HepG2 (cell line): ENCODE results near the gene SCFD2. TPM values are rescaled to one million over a fixed set of nuclear protein-coding genes. Genes with fewer than 3 reads are reported as not detected.

Experiments used
- ATAC-seq: fragments of 200-7000 bp; cut with Tn5 transposase; 3 replicates; pipeline ENCODE4 v1.9.1; 2020; ENCODE audit warnings: mild to moderate bottlenecking, moderate library complexity
- BruUV-seq: library from RNA; stranded (reverse); fragments of 400-500 nt; replicated peaks from 2 replicates; lab custom pipeline; 2021; lab: Mats Ljungman, UMichigan
- CTCF ChIA-PET: fragments of 300-600 bp; formaldehyde crosslinking; extraction: SDS; loops from one replicate; lab custom pipeline; 2021; ENCODE audit warnings: low total read pairs, inconsistent platforms, low intra/inter-chr PET ratio; lab: Yijun Ruan, JAX
- POLR2A ChIA-PET: fragments of 350-600 bp; sonication (Branson Sonifier 250); formaldehyde crosslinking; loops from one replicate; lab custom pipeline; 2020; ENCODE audit warnings: antibody characterized with exemption, inconsistent platforms; lab: Yijun Ruan, JAX
- DNase-seq: peaks from one replicate; pipeline ENCODE4 v3.0.0-alpha.2; 2015; ENCODE audit warnings: low spot score
- FAIRE-seq: peaks from 3 replicates; lab custom pipeline; 2011; peaks lifted over from hg19 to GRCh38; lab: Jason Lieb, UNC
- H2AFZ ChIP-seq: one replicate; pipeline ENCODE4 v1.6.1; 2011; ENCODE audit warnings: low read length, inconsistent platforms
- H3K27ac ChIP-seq: fragments of 300-600 bp; 3 replicates; pipeline ENCODE4 v1.8.0; 2011; ENCODE audit warnings: mixed run types, mild to moderate bottlenecking, mixed read lengths, low read length, inconsistent platforms; ENCODE audit not compliant: insufficient read depth; ENCODE audit errors: extremely low read length
- H3K27me3 ChIP-seq, 2 experiments: fragments of 200-600 bp in 1 of 2; 2 replicates in 1 of 2; 3 replicates in 1 of 2; pipeline versions ENCODE4 v1.6.0 to v1.8.0; 2011; ENCODE audit warnings: low read length in 2 of 2, mild to moderate bottlenecking in 2 of 2, moderate library complexity in 2 of 2, inconsistent platforms in 1 of 2; ENCODE audit not compliant: insufficient read depth in 2 of 2, control insufficient read depth in 1 of 2
- H3K36me3 ChIP-seq, 2 experiments: fragments of 200-600 bp in 1 of 2; replicated peaks in 1 of 2; 2 replicates in 1 of 2; 3 replicates in 1 of 2; pipeline versions ENCODE4 v1.5.1 to v1.8.0; 2011; ENCODE audit warnings: low read length in 2 of 2, inconsistent platforms in 1 of 2; ENCODE audit not compliant: insufficient read depth in 2 of 2, control insufficient read depth in 1 of 2
- H3K4me1 ChIP-seq: 2 replicates; pipeline ENCODE4 v1.5.1; 2012; ENCODE audit warnings: low read length, inconsistent platforms; ENCODE audit not compliant: insufficient read depth
- H3K4me2 ChIP-seq: 2 replicates; pipeline ENCODE4 v1.6.0; 2011; ENCODE audit warnings: low read depth, low read length, inconsistent platforms
- H3K4me3 ChIP-seq, 3 experiments: fragments of 200-600 bp in 1 of 3; sonication (generic), shearing (Covaris generic) in 1 of 3; replicated peaks in 1 of 3; 2 replicates each; pipeline ENCODE4 v1.5.1; 2011 to 2016; ENCODE audit warnings: low read length in 3 of 3, inconsistent platforms in 2 of 3, low read depth in 2 of 3, mild to moderate bottlenecking in 2 of 3, control low read depth in 1 of 3, mixed read lengths in 1 of 3; ENCODE audit not compliant: insufficient read depth in 1 of 3
- H3K79me2 ChIP-seq: one replicate; pipeline ENCODE4 v1.6.1; 2011; ENCODE audit warnings: low read length, inconsistent platforms; ENCODE audit not compliant: insufficient read depth
- H3K9ac ChIP-seq: 2 replicates; pipeline ENCODE4 v1.6.0; 2011; ENCODE audit warnings: mild to moderate bottlenecking, low read depth, low read length, inconsistent platforms; ENCODE audit not compliant: insufficient read depth
- H3K9me3 ChIP-seq: 2 replicates; pipeline ENCODE4 v1.5.1; 2012; ENCODE audit warnings: mild to moderate bottlenecking, low read length
- H4K20me1 ChIP-seq: 2 replicates; pipeline ENCODE4 v1.6.0; 2011; ENCODE audit warnings: inconsistent platforms, mild to moderate bottlenecking, low read length, moderate library complexity; ENCODE audit not compliant: insufficient read depth
- EZH2 ChIP-seq: conservative IDR thresholded peaks from 2 replicates; pipeline ENCODE4 v1.6.1; 2012; ENCODE audit warnings: mild to moderate bottlenecking, low read depth, low read length, moderate library complexity
- KAT8 ChIP-seq: IDR thresholded peaks from 2 replicates; pipeline ENCODE4 v1.6.1; 2016; ENCODE audit warnings: missing genetic modification reagents, missing compliant biosample characterization
- ZFP36L2 ChIP-seq: sonication (generic); formaldehyde crosslinking; IDR thresholded peaks from 2 replicates; pipeline ENCODE4 v1.4.0; 2020; ENCODE audit warnings: missing genetic modification reagents
- ZNF326 ChIP-seq: sonication (generic); formaldehyde crosslinking; IDR thresholded peaks from 2 replicates; pipeline ENCODE4 v1.4.0; 2020; ENCODE audit warnings: missing genetic modification reagents, borderline replicate concordance
- ZNF563 ChIP-seq: sonication (generic); formaldehyde crosslinking; IDR thresholded peaks from 2 replicates; pipeline ENCODE4 v1.8.0; 2022; ENCODE audit warnings: mild to moderate bottlenecking, moderate library complexity, missing genetic modification reagents
- ZSCAN20 ChIP-seq: sonication (generic); formaldehyde crosslinking; IDR thresholded peaks from 2 replicates; pipeline ENCODE4 v1.4.0; 2020; ENCODE audit warnings: missing genetic modification reagents, mild to moderate bottlenecking, borderline replicate concordance
- WGBS: methylation state at CpG from one replicate; pipeline ENCODE4 v1.1.6; 2017; ENCODE audit warnings: low lambda C conversion rate; 5-methylcytosine and 5-hydroxymethylcytosine counted together
- in situ Hi-C: cut with HindIII; loops from 2 replicates; pipeline ENCODE4 v1.10.0; 2017; ENCODE audit warnings: low pct_unique_long_range_greater_than_20kb; ENCODE audit not compliant: extremely low pct_ligation_motif_present
- intact Hi-C: fragments of 100-400 bp; cut with micrococcal nuclease; formaldehyde crosslinking; loops from one replicate; pipeline ENCODE4 v1.10.0; 2022; ENCODE audit not compliant: unreplicated experiment
- polyA plus RNA-seq, 8 experiments: library from polyadenylated mRNA; depleted of rRNA in 3 of 8; stranded (reverse) in 7 of 8; unstranded in 1 of 8; fragments of >200 nt; fragmentation: Illumina TruSeq in 4 of 8; extraction: Trizol in 4 of 8; gene quantifications; 2 replicates each; pipeline versions ENCODE4 v1.2.1 to v1.2.3, GENCODE V29; 2011 to 2016; ENCODE audit warnings: low read depth in 4 of 8, missing spikeins in 1 of 8, mixed read lengths in 1 of 8; ENCODE audit not compliant: insufficient read depth in 1 of 8
- total RNA-seq, 5 experiments: library from RNA; depleted of rRNA; stranded (reverse); fragments of >200 nt; fragmentation: Illumina TruSeq; extraction: Trizol; gene quantifications; 2 replicates each; pipeline ENCODE4 v1.2.3, GENCODE V29; 2016; ENCODE audit warnings: low read depth in 1 of 5
- TF ChIP-seq, protein P1 (sequence below): sonication (generic); formaldehyde crosslinking; IDR thresholded peaks from 2 replicates; pipeline ENCODE4 v1.9.0; 2021; ENCODE audit warnings: missing genetic modification reagents, borderline replicate concordance
- TF ChIP-seq, protein P2 (sequence below): sonication (generic); formaldehyde crosslinking; IDR thresholded peaks from 2 replicates; pipeline ENCODE4 v1.4.0; 2020; ENCODE audit warnings: mild to moderate bottlenecking, missing genetic modification reagents
- TF ChIP-seq, protein P3 (sequence below): sonication (generic); formaldehyde crosslinking; IDR thresholded peaks from 2 replicates; pipeline ENCODE4 v1.4.0; 2020; ENCODE audit warnings: mild to moderate bottlenecking, missing genetic modification reagents, borderline replicate concordance
- TF ChIP-seq, protein P4 (sequence below): fragments of 450-650 bp; IDR thresholded peaks from 2 replicates; pipeline ENCODE4 v1.6.1; 2017
- TF ChIP-seq, protein P5 (sequence below): IDR thresholded peaks from 2 replicates; pipeline ENCODE4 v1.6.1; 2012; ENCODE audit warnings: low read depth, low read length, improper control_type of control experiment

Gene SCFD2
- total and polyA plus RNA-seq, 2 of the 13 experiments (the other 11 are each of a cell fraction or from before 2014, with no cell fraction given) = 4.6 to 15.6 TPM

DNA sequence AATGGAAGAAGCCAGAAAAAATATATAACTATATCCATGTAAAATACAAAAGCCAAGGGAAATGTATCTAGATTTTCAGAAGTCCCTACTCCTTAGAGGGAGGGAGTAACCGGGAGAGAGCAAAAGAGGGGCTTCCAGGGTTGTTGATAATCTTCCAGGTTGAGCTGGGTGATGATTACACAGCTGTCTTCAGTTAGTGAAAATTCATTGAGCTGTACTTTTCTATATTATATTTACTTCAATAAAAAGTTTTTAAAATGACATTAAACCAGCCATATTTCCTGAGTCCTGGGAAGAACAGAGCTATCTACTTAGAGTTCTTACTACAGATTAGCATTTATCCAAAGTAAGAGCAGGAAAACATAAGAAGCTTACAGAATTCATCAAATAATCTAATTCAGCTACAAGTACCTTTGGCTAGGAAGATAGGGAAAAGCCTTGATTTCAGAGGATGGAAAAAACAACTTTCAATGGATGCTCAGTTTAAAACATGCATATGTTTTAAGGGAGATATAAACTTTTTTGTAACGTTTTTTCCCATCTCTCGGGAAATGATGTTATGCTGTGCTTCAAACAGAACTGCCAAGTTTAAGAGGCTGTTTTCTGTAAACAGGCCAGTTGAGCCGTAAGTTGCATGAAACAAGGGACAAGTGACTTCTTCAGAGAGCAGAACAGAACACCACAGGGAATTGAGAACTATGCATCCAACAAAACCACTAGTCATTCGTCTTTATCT is 204.6 kb downstream of the SCFD2 start:
- H3K9ac ChIP-seq = no peak overlapping the region
- ChIA-PET POLR2A (no interaction called here), CTCF (no interaction called here)
- H4K20me1 ChIP-seq = no peaks in the 10 kb centered on the region
- intact Hi-C loops = no loop called here
- no TSS peak for BruUV-seq
- ATAC-seq (no peak), DNase-seq (no peak), FAIRE-seq (no peak)
- no peaks in the 10 kb centered on the region for H3K36me3 ChIP-seq
- H3K79me2 ChIP-seq = no peaks in the 10 kb centered on the region
- H3K4me3 ChIP-seq = no peak overlapping the region
- no peak overlapping the region for H3K4me2 ChIP-seq
- H3K27me3 ChIP-seq = no peaks in the 10 kb centered on the region
- H3K9me3 ChIP-seq = no peaks in the 10 kb centered on the region
- WGBS = 87% methylated on average over 5 of the region's 5 CpGs
- no peak overlapping the region for H2AFZ ChIP-seq
- H3K4me1 ChIP-seq = no peaks in the 10 kb centered on the region
- in situ Hi-C loops = no loop called here
- no peak overlapping the region for H3K27ac ChIP-seq
- TF ChIP-seq ZSCAN20 (CRISPR knock-in tag) (no peak), ZNF326 (CRISPR knock-in tag) (no peak), ZNF563 (CRISPR knock-in tag) (no peak), EZH2 (no peak), ZFP36L2 (CRISPR knock-in tag) (no peak), KAT8 (no peak)
- TF ChIP-seq, protein P1, sequence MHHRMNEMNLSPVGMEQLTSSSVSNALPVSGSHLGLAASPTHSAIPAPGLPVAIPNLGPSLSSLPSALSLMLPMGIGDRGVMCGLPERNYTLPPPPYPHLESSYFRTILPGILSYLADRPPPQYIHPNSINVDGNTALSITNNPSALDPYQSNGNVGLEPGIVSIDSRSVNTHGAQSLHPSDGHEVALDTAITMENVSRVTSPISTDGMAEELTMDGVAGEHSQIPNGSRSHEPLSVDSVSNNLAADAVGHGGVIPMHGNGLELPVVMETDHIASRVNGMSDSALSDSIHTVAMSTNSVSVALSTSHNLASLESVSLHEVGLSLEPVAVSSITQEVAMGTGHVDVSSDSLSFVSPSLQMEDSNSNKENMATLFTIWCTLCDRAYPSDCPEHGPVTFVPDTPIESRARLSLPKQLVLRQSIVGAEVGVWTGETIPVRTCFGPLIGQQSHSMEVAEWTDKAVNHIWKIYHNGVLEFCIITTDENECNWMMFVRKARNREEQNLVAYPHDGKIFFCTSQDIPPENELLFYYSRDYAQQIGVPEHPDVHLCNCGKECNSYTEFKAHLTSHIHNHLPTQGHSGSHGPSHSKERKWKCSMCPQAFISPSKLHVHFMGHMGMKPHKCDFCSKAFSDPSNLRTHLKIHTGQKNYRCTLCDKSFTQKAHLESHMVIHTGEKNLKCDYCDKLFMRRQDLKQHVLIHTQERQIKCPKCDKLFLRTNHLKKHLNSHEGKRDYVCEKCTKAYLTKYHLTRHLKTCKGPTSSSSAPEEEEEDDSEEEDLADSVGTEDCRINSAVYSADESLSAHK (CRISPR knock-in tag) = no peak
- TF ChIP-seq, protein P2, sequence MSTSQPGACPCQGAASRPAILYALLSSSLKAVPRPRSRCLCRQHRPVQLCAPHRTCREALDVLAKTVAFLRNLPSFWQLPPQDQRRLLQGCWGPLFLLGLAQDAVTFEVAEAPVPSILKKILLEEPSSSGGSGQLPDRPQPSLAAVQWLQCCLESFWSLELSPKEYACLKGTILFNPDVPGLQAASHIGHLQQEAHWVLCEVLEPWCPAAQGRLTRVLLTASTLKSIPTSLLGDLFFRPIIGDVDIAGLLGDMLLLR = no peak
- TF ChIP-seq, protein P3, sequence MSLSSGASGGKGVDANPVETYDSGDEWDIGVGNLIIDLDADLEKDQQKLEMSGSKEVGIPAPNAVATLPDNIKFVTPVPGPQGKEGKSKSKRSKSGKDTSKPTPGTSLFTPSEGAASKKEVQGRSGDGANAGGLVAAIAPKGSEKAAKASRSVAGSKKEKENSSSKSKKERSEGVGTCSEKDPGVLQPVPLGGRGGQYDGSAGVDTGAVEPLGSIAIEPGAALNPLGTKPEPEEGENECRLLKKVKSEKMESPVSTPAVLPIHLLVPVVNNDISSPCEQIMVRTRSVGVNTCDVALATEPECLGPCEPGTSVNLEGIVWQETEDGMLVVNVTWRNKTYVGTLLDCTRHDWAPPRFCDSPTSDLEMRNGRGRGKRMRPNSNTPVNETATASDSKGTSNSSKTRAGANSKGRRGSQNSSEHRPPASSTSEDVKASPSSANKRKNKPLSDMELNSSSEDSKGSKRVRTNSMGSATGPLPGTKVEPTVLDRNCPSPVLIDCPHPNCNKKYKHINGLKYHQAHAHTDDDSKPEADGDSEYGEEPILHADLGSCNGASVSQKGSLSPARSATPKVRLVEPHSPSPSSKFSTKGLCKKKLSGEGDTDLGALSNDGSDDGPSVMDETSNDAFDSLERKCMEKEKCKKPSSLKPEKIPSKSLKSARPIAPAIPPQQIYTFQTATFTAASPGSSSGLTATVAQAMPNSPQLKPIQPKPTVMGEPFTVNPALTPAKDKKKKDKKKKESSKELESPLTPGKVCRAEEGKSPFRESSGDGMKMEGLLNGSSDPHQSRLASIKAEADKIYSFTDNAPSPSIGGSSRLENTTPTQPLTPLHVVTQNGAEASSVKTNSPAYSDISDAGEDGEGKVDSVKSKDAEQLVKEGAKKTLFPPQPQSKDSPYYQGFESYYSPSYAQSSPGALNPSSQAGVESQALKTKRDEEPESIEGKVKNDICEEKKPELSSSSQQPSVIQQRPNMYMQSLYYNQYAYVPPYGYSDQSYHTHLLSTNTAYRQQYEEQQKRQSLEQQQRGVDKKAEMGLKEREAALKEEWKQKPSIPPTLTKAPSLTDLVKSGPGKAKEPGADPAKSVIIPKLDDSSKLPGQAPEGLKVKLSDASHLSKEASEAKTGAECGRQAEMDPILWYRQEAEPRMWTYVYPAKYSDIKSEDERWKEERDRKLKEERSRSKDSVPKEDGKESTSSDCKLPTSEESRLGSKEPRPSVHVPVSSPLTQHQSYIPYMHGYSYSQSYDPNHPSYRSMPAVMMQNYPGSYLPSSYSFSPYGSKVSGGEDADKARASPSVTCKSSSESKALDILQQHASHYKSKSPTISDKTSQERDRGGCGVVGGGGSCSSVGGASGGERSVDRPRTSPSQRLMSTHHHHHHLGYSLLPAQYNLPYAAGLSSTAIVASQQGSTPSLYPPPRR (CRISPR knock-in tag) = no peak
- TF ChIP-seq, protein P4, sequence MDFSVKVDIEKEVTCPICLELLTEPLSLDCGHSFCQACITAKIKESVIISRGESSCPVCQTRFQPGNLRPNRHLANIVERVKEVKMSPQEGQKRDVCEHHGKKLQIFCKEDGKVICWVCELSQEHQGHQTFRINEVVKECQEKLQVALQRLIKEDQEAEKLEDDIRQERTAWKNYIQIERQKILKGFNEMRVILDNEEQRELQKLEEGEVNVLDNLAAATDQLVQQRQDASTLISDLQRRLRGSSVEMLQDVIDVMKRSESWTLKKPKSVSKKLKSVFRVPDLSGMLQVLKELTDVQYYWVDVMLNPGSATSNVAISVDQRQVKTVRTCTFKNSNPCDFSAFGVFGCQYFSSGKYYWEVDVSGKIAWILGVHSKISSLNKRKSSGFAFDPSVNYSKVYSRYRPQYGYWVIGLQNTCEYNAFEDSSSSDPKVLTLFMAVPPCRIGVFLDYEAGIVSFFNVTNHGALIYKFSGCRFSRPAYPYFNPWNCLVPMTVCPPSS = no peak
- TF ChIP-seq, protein P5, sequence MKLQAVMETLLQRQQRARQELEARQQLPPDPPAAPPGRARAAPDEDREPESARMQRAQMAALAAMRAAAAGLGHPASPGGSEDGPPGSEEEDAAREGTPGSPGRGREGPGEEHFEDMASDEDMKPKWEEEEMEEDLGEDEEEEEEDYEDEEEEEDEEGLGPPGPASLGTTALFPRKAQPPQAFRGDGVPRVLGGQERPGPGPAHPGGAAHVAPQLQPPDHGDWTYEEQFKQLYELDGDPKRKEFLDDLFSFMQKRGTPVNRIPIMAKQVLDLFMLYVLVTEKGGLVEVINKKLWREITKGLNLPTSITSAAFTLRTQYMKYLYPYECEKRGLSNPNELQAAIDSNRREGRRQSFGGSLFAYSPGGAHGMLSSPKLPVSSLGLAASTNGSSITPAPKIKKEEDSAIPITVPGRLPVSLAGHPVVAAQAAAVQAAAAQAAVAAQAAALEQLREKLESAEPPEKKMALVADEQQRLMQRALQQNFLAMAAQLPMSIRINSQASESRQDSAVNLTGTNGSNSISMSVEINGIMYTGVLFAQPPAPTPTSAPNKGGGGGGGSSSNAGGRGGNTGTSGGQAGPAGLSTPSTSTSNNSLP = no peak
